HepG2 (cell line): ENCODE measurements around the gene TBC1D1. TPM values are rescaled to one million over a fixed set of nuclear protein-coding genes. Genes with fewer than 3 reads are reported as not detected.
A peak's percentile ranks its signal among the peaks of the same experiment; 100 is the strongest.

Experiments
- CBFB ChIP-seq: sonication (generic); formaldehyde crosslinking; IDR thresholded peaks from 2 replicates; pipeline ENCODE4 v1.4.0; 2020; ENCODE audit warnings: missing genetic modification reagents
- CREM ChIP-seq, 2 experiments: sonication (generic) in 1 of 2; formaldehyde crosslinking in 1 of 2; IDR thresholded peaks; 2 replicates each; pipeline versions ENCODE4 v1.4.0 to v1.6.1; 2016 to 2020; ENCODE audit warnings: antibody characterized with exemption in 1 of 2, mild to moderate bottlenecking in 1 of 2, missing genetic modification reagents in 1 of 2
- ETS1 ChIP-seq: sonication (generic); formaldehyde crosslinking; IDR thresholded peaks from 2 replicates; pipeline ENCODE4 v1.4.0; 2020; ENCODE audit warnings: missing genetic modification reagents
- FOSL2 ChIP-seq: sonication (generic); formaldehyde crosslinking; IDR thresholded peaks from 2 replicates; pipeline ENCODE4 v1.4.0; 2020; ENCODE audit warnings: missing genetic modification reagents
- MIER2 ChIP-seq: IDR thresholded peaks from 2 replicates; pipeline ENCODE4 v1.6.1; 2016; ENCODE audit warnings: missing biosample characterization, missing genetic modification reagents
- PATZ1 ChIP-seq: sonication (generic); formaldehyde crosslinking; IDR thresholded peaks from 2 replicates; pipeline ENCODE4 v1.4.0; 2020; ENCODE audit warnings: missing genetic modification reagents
- SMARCE1 ChIP-seq: fragments of 450-650 bp; IDR thresholded peaks from 2 replicates; pipeline ENCODE4 v1.6.1; 2017; ENCODE audit warnings: borderline replicate concordance
- STAG1 ChIP-seq: sonication (generic); formaldehyde crosslinking; IDR thresholded peaks from 2 replicates; pipeline ENCODE4 v1.4.0; 2020; ENCODE audit warnings: missing genetic modification reagents
- TAF15 ChIP-seq: fragments of 200-400 bp; formaldehyde crosslinking; IDR thresholded peaks from one replicate; pipeline ENCODE4 v1.6.1; 2018; ENCODE audit warnings: mild to moderate bottlenecking, low read depth, low read length; ENCODE audit not compliant: poor library complexity, severe bottlenecking
- THRA ChIP-seq: sonication (generic); formaldehyde crosslinking; IDR thresholded peaks from 2 replicates; pipeline ENCODE4 v1.4.0; 2020; ENCODE audit warnings: missing genetic modification reagents, borderline replicate concordance
- ZKSCAN8 ChIP-seq: IDR thresholded peaks from 2 replicates; pipeline ENCODE4 v1.6.1; 2016; ENCODE audit warnings: borderline replicate concordance, missing genetic modification reagents, missing compliant biosample characterization
- ZNF263 ChIP-seq: sonication (generic); formaldehyde crosslinking; IDR thresholded peaks from 2 replicates; pipeline ENCODE4 v1.4.0; 2020; ENCODE audit warnings: missing genetic modification reagents
- ZNF556 ChIP-seq: sonication (generic); formaldehyde crosslinking; IDR thresholded peaks from 2 replicates; pipeline ENCODE4 v1.4.0; 2020; ENCODE audit warnings: mild to moderate bottlenecking, missing genetic modification reagents, borderline replicate concordance
- ZNF576 ChIP-seq: sonication (generic); formaldehyde crosslinking; IDR thresholded peaks from 2 replicates; pipeline ENCODE4 v1.4.0; 2020; ENCODE audit warnings: mild to moderate bottlenecking, missing genetic modification reagents
- ZNF644 ChIP-seq: IDR thresholded peaks from 2 replicates; pipeline ENCODE4 v1.6.1; 2016; ENCODE audit warnings: low read depth
- polyA plus RNA-seq, 8 experiments: library from polyadenylated mRNA; depleted of rRNA in 3 of 8; stranded (reverse) in 7 of 8; unstranded in 1 of 8; fragments of >200 nt; fragmentation: Illumina TruSeq in 4 of 8; extraction: Trizol in 4 of 8; gene quantifications; 2 replicates each; pipeline versions ENCODE4 v1.2.1 to v1.2.3, GENCODE V29; 2011 to 2016; ENCODE audit warnings: low read depth in 4 of 8, missing spikeins in 1 of 8, mixed read lengths in 1 of 8; ENCODE audit not compliant: insufficient read depth in 1 of 8
- total RNA-seq, 5 experiments: library from RNA; depleted of rRNA; stranded (reverse); fragments of >200 nt; fragmentation: Illumina TruSeq; extraction: Trizol; gene quantifications; 2 replicates each; pipeline ENCODE4 v1.2.3, GENCODE V29; 2016; ENCODE audit warnings: low read depth in 1 of 5
- TF ChIP-seq, protein P1 (sequence below): sonication (generic); formaldehyde crosslinking; IDR thresholded peaks from 2 replicates; pipeline ENCODE4 v1.4.0; 2020; ENCODE audit warnings: missing genetic modification reagents
- TF ChIP-seq, protein P2 (sequence below), 2 experiments: sonication (generic) in 1 of 2; formaldehyde crosslinking in 1 of 2; IDR thresholded peaks; 2 replicates each; pipeline versions ENCODE4 v1.5.1 to v1.6.1; 2011 to 2020; ENCODE audit warnings: borderline replicate concordance in 1 of 2, low read depth in 1 of 2, low read length in 1 of 2, mild to moderate bottlenecking in 1 of 2, missing genetic modification reagents in 1 of 2, moderate library complexity in 1 of 2
- TF ChIP-seq, protein P3 (sequence below): IDR thresholded peaks from 2 replicates; pipeline ENCODE4 v1.6.1; 2012; ENCODE audit warnings: low read depth, low read length, improper control_type of control experiment
- TF ChIP-seq, protein P4 (sequence below): IDR thresholded peaks from 2 replicates; pipeline ENCODE4 v1.6.1; 2012; ENCODE audit warnings: inconsistent platforms

TBC1D1 gene
- total and polyA plus RNA-seq, 2 of the 13 experiments (the other 11 are each of a cell fraction or from before 2014, with no cell fraction given), result 37.3 to 62.8 TPM

DNA sequence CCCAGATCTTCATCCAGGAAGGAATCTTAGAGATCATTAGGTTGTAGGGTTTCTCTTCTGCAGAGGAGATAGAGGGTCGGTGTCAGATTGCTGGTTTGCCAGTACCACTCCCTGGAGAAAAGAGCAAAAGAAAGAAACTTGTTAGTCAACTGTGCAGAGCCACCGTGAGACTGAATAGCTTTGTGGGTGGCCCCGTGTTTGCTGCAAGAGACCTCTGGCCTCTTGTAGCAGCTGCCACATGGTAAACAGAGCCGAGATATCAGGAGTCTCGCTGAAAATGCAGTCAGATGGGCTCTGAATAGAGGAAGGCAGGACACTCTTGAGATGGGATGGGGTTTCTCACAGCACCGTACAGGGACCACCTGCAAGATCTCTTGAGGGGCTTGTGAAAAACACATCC lies 219.0 kb downstream of the TBC1D1 start (continued):
- TF ChIP-seq, protein P1, sequence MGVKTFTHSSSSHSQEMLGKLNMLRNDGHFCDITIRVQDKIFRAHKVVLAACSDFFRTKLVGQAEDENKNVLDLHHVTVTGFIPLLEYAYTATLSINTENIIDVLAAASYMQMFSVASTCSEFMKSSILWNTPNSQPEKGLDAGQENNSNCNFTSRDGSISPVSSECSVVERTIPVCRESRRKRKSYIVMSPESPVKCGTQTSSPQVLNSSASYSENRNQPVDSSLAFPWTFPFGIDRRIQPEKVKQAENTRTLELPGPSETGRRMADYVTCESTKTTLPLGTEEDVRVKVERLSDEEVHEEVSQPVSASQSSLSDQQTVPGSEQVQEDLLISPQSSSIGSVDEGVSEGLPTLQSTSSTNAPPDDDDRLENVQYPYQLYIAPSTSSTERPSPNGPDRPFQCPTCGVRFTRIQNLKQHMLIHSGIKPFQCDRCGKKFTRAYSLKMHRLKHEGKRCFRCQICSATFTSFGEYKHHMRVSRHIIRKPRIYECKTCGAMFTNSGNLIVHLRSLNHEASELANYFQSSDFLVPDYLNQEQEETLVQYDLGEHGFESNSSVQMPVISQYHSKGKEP (CRISPR knock-in tag), result no peak
- TF ChIP-seq ZNF556 (peak; percentile 42; the same call in 1 of the 2 replicates), STAG1 (CRISPR knock-in tag) (no peak; the same call in 1 of the 2 replicates), ZKSCAN8 (CRISPR knock-in tag) (no peak), THRA (CRISPR knock-in tag) (no peak), CREM (IDR thresholded peaks at IDR 0.05) (no peak), CREM (CRISPR knock-in tag; IDR thresholded peaks at IDR 0.05) (no peak), PATZ1 (no peak), TAF15 (no peak), ZNF263 (CRISPR knock-in tag) (no peak), MIER2 (CRISPR knock-in tag) (no peak; the same call in 1 of the 2 replicates), ZNF644 (CRISPR knock-in tag) (no peak), SMARCE1 (no peak), ETS1 (CRISPR knock-in tag) (no peak), CBFB (no peak), FOSL2 (CRISPR knock-in tag) (peak; percentile 32; the same call in 1 of the 2 replicates), ZNF576 (CRISPR knock-in tag) (no peak)
- TF ChIP-seq, protein P2, sequence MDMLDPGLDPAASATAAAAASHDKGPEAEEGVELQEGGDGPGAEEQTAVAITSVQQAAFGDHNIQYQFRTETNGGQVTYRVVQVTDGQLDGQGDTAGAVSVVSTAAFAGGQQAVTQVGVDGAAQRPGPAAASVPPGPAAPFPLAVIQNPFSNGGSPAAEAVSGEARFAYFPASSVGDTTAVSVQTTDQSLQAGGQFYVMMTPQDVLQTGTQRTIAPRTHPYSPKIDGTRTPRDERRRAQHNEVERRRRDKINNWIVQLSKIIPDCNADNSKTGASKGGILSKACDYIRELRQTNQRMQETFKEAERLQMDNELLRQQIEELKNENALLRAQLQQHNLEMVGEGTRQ (IDR thresholded peaks at IDR 0.05; ENCODE audit: low read depth, low read length), result no peak
- TF ChIP-seq, protein P2 (CRISPR knock-in tag; IDR thresholded peaks at IDR 0.05; ENCODE audit: borderline replicate concordance), result no peak
- TF ChIP-seq, protein P3, sequence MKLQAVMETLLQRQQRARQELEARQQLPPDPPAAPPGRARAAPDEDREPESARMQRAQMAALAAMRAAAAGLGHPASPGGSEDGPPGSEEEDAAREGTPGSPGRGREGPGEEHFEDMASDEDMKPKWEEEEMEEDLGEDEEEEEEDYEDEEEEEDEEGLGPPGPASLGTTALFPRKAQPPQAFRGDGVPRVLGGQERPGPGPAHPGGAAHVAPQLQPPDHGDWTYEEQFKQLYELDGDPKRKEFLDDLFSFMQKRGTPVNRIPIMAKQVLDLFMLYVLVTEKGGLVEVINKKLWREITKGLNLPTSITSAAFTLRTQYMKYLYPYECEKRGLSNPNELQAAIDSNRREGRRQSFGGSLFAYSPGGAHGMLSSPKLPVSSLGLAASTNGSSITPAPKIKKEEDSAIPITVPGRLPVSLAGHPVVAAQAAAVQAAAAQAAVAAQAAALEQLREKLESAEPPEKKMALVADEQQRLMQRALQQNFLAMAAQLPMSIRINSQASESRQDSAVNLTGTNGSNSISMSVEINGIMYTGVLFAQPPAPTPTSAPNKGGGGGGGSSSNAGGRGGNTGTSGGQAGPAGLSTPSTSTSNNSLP, result no peak
- TF ChIP-seq, protein P4, sequence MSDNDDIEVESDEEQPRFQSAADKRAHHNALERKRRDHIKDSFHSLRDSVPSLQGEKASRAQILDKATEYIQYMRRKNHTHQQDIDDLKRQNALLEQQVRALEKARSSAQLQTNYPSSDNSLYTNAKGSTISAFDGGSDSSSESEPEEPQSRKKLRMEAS, result peak; percentile 86
